ENCODE data around the gene GBGT1. TPM values are rescaled to one million over a fixed set of nuclear protein-coding genes. Genes with fewer than 3 reads are reported as not detected.

GBGT1 gene
- polyA plus RNA-seq, 1 donor from 2014 or later = not detected

DNA sequence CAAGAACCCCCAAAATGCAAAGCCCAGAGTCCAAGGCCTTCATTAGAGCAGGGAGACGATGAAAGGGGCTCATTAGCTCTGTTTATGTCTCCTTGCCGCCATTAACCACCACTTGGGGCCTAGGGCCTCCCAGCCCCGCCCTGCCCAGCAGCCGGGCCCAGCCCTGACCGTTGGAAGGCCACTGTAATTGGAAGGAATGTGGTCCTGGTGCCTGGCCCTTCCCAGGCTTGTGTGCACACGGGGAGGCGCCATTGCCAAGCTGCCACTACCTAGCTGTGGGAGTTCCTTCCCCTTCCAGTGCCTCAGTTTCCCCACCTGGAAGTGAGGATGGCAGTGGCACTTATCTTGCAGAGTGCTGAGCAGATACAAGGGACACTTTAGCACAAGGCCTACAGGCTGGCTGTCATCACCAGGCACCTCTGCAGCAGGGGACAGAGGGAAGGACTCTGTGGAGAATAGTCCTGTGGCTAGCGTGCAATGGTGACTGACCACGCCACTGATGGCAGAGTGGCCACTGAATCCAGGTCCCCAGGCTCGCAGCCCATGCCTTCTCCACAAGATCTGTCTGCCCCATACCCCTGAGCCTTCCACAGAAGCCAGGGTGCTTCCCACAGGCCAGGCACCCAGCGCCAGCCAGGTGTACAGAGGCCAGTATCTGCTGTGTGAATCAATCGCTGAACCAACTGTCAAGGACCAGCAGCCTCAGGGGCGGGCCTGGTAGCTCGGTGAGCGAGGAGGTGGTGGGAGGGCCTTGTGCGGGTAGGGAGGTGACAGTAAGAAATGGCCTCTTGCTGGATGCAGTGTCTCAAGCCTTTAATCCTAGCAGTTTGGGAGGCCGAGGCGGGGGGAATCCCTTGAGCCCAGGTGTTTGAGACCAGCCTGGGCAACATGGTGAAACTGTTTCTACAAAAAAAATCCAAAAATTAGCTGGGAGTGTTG lies 20.8 kb downstream of the GBGT1 start:
- H3K36me3 ChIP-seq (ENCODE audit: insufficient read depth, low read length) = no peaks in the 10 kb centered on the region
- H3K4me3 ChIP-seq (ENCODE audit: low read length) = peak overlapping the region; percentile 28
- peaks cover 87% of the 10 kb centered on the region for H3K79me2 ChIP-seq (replicated peaks; ENCODE audit: insufficient read depth, low read length)

DNA sequence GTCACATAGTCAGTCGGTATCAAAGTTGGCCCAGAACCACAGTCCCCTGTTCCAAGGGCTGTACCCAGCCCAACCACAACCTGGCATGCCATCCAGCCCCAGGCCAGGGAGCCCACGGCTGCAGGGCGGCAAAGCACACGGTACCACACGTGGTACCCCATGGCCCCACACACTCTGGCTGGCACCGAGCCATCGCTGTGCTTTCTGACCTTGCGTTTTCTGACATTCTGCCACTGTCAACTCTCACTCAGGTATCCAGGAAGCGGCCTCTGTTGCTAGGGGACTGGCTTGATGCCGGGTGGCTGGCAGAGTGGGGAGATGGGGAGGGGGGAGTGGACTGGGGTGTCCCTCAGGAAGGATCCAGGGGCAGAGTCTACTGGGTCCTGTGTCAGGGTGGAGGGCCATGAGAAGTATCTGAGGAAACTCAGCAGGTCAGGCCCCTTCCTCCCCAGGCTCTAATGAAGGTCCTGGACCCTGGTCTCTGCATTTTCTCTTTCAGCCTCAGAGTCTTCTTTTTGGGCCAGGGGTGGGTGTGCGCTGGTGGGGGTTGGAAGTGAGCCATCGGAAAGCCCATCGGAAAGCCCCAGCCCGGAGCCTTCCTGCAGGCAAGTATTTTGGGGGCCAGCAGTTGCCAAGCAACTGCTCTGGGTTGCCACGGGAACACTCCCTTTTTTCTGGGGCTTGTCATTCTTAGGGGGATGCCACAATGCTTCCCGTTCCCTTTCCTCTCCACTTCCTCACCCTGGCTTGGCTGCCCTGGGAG lies 21.7 kb downstream of the GBGT1 start:
- Histone ChIP-seq H3K79me2 (replicated peaks; ENCODE audit: insufficient read depth, low read length) (peaks cover 83% of the 10 kb centered on the region), H3K9me2 (ENCODE audit: insufficient read depth, low read length) (no peaks in the 10 kb centered on the region), H3K27me3 (ENCODE audit: insufficient read depth, low read depth, low read length) (no peaks in the 10 kb centered on the region), H3K4me2 (ENCODE audit: low read length) (no peak overlapping the region), H4K20me1 (ENCODE audit: insufficient read depth) (no peaks in the 10 kb centered on the region), H3F3A (ENCODE audit: insufficient read depth, low read length, poor library complexity, severe bottlenecking) (no peaks in the 10 kb centered on the region), H3K36me3 (ENCODE audit: insufficient read depth, low read length) (no peaks in the 10 kb centered on the region), H3K9me3 (ENCODE audit: low read length) (no peaks in the 10 kb centered on the region), H3K4me3 (ENCODE audit: low read length) (peak overlapping the region; percentile 28), H2AFZ (ENCODE audit: low read depth, low read length) (no peak overlapping the region), H3K27ac (ENCODE audit: low read length) (peak overlapping the region; percentile 31), H3K9ac (ENCODE audit: low read length) (peak overlapping the region; percentile 11)
- TF ChIP-seq, protein P1, sequence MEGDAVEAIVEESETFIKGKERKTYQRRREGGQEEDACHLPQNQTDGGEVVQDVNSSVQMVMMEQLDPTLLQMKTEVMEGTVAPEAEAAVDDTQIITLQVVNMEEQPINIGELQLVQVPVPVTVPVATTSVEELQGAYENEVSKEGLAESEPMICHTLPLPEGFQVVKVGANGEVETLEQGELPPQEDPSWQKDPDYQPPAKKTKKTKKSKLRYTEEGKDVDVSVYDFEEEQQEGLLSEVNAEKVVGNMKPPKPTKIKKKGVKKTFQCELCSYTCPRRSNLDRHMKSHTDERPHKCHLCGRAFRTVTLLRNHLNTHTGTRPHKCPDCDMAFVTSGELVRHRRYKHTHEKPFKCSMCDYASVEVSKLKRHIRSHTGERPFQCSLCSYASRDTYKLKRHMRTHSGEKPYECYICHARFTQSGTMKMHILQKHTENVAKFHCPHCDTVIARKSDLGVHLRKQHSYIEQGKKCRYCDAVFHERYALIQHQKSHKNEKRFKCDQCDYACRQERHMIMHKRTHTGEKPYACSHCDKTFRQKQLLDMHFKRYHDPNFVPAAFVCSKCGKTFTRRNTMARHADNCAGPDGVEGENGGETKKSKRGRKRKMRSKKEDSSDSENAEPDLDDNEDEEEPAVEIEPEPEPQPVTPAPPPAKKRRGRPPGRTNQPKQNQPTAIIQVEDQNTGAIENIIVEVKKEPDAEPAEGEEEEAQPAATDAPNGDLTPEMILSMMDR (IDR thresholded peaks at IDR 0.05; ENCODE audit: poor library complexity, severe bottlenecking) = no peak
- TF ChIP-seq, protein P2, sequence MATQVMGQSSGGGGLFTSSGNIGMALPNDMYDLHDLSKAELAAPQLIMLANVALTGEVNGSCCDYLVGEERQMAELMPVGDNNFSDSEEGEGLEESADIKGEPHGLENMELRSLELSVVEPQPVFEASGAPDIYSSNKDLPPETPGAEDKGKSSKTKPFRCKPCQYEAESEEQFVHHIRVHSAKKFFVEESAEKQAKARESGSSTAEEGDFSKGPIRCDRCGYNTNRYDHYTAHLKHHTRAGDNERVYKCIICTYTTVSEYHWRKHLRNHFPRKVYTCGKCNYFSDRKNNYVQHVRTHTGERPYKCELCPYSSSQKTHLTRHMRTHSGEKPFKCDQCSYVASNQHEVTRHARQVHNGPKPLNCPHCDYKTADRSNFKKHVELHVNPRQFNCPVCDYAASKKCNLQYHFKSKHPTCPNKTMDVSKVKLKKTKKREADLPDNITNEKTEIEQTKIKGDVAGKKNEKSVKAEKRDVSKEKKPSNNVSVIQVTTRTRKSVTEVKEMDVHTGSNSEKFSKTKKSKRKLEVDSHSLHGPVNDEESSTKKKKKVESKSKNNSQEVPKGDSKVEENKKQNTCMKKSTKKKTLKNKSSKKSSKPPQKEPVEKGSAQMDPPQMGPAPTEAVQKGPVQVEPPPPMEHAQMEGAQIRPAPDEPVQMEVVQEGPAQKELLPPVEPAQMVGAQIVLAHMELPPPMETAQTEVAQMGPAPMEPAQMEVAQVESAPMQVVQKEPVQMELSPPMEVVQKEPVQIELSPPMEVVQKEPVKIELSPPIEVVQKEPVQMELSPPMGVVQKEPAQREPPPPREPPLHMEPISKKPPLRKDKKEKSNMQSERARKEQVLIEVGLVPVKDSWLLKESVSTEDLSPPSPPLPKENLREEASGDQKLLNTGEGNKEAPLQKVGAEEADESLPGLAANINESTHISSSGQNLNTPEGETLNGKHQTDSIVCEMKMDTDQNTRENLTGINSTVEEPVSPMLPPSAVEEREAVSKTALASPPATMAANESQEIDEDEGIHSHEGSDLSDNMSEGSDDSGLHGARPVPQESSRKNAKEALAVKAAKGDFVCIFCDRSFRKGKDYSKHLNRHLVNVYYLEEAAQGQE (IDR thresholded peaks at IDR 0.05; ENCODE audit: borderline replicate concordance) = no peak
- TF ChIP-seq SMC3 (conservative IDR thresholded peaks at IDR 0.05; ENCODE audit: poor library complexity) (no peak), TAF1 (IDR thresholded peaks at IDR 0.05; ENCODE audit: low read depth) (no peak), EZH2 (IDR thresholded peaks at IDR 0.05; ENCODE audit: borderline replicate concordance, insufficient read depth, low read length, poor library complexity, severe bottlenecking) (no peak)

More for the DNA sequence above, 20.8 kb downstream of the GBGT1 start:
- Histone ChIP-seq H3K9me3 (ENCODE audit: low read length) (no peaks in the 10 kb centered on the region), H2AFZ (ENCODE audit: low read depth, low read length) (no peak overlapping the region), H3K27me3 (ENCODE audit: insufficient read depth, low read depth, low read length) (no peaks in the 10 kb centered on the region), H3K4me2 (ENCODE audit: low read length) (no peak overlapping the region), H3K27ac (ENCODE audit: low read length) (peak overlapping the region; percentile 31), H3K9me2 (ENCODE audit: insufficient read depth, low read length) (no peaks in the 10 kb centered on the region), H3F3A (ENCODE audit: insufficient read depth, low read length, poor library complexity, severe bottlenecking) (no peaks in the 10 kb centered on the region), H3K9ac (ENCODE audit: low read length) (peak overlapping the region; percentile 11), H4K20me1 (ENCODE audit: insufficient read depth) (no peaks in the 10 kb centered on the region)
- TF ChIP-seq RAD21 (conservative IDR thresholded peaks at IDR 0.05) = no peak
- TF ChIP-seq TAF1 (IDR thresholded peaks at IDR 0.05; ENCODE audit: low read depth) = no peak
- no peak for TF ChIP-seq MXI1 (conservative IDR thresholded peaks at IDR 0.05; ENCODE audit: poor library complexity, severe bottlenecking)
- no peak for TF ChIP-seq POLR2AphosphoS5 (IDR thresholded peaks at IDR 0.05)
- TF ChIP-seq, protein P2 (IDR thresholded peaks at IDR 0.05; ENCODE audit: borderline replicate concordance) = no peak
- TF ChIP-seq, protein P1 (IDR thresholded peaks at IDR 0.05; ENCODE audit: poor library complexity, severe bottlenecking) = no peak
- TF ChIP-seq SMC3 (conservative IDR thresholded peaks at IDR 0.05; ENCODE audit: poor library complexity) = no peak
- no peak for TF ChIP-seq EP300 (conservative IDR thresholded peaks at IDR 0.05; ENCODE audit: poor library complexity, severe bottlenecking)
- no peak for TF ChIP-seq EZH2 (IDR thresholded peaks at IDR 0.05; ENCODE audit: borderline replicate concordance, insufficient read depth, low read length, poor library complexity, severe bottlenecking)
